IMR-90 (cell line): Measurements from ENCODE around the gene AGPS. TPM values are rescaled to one million over a fixed set of nuclear protein-coding genes. Genes with fewer than 3 reads are reported as not detected.
"Not testable (repeated sequence)": the region's sequence is repeated elsewhere in the genome, so short reads cannot be mapped to it uniquely, and the experiment has no call there.

Experiments used
- ATAC-seq: fragments of 200-7000 bp; cut with Tn5 transposase; 2 replicates; pipeline ENCODE4 v1.9.1; 2020; ENCODE audit warnings: low read depth, mild to moderate bottlenecking, moderate library complexity
- BruUV-seq: library from RNA; stranded (reverse); fragments of 400-500 nt; replicated peaks from 2 replicates; lab custom pipeline; 2021; lab: Mats Ljungman, UMichigan
- CTCF ChIA-PET: fragments of 300-600 bp; formaldehyde crosslinking; extraction: SDS; loops from one replicate; lab custom pipeline; 2021; ENCODE audit warnings: antibody characterized with exemption; lab: Yijun Ruan, JAX
- POLR2A ChIA-PET: fragments of 300-600 bp; sonication (Branson Sonifier 250); formaldehyde crosslinking; loops from one replicate; lab custom pipeline; 2022; ENCODE audit warnings: antibody characterized with exemption; ENCODE audit not compliant: unreplicated experiment; lab: Charles Lee
- DNase-seq: peaks from one replicate; pipeline ENCODE4 v3.0.0; 2013
- H2AFZ ChIP-seq: replicated peaks from 2 replicates; pipeline ENCODE3; 2013; ENCODE audit warnings: low read length, mild to moderate bottlenecking; ENCODE audit not compliant: poor library complexity
- H2AK5ac ChIP-seq: 2 replicates; pipeline ENCODE4 v1.6.1; 2013; ENCODE audit warnings: low read depth, low read length, inconsistent platforms
- H2AK9ac ChIP-seq: replicated peaks from 2 replicates; pipeline ENCODE3; 2013; ENCODE audit warnings: mild to moderate bottlenecking, low read depth, low read length, moderate library complexity; ENCODE audit not compliant: poor library complexity
- H2BK120ac ChIP-seq: 2 replicates; pipeline ENCODE4 v1.6.1; 2013; ENCODE audit warnings: low read depth, low read length, inconsistent platforms
- H2BK15ac ChIP-seq: 3 replicates; pipeline ENCODE4 v1.6.1; 2013; ENCODE audit warnings: low read depth, low read length, inconsistent platforms
- H2BK20ac ChIP-seq: 2 replicates; pipeline ENCODE4 v1.6.1; 2013; ENCODE audit warnings: low read depth, mild to moderate bottlenecking, inconsistent platforms, low read length, moderate library complexity
- H2BK5ac ChIP-seq: 2 replicates; pipeline ENCODE4 v1.6.1; 2013; ENCODE audit warnings: mild to moderate bottlenecking, low read depth, low read length, inconsistent platforms; ENCODE audit not compliant: poor library complexity, severe bottlenecking
- H3K14ac ChIP-seq: replicated peaks from 2 replicates; pipeline ENCODE4 v1.6.1; 2013; ENCODE audit warnings: low read depth, low read length, inconsistent platforms
- H3K18ac ChIP-seq: 2 replicates; pipeline ENCODE4 v1.6.1; 2013; ENCODE audit warnings: low read depth, low read length, control low read depth
- H3K23ac ChIP-seq: 2 replicates; pipeline ENCODE4 v1.6.1; 2013; ENCODE audit warnings: low read depth, low read length, inconsistent platforms
- H3K27ac ChIP-seq: 2 replicates; pipeline ENCODE4 v1.5.1; 2013; ENCODE audit warnings: mild to moderate bottlenecking, control low read depth, low read length; ENCODE audit not compliant: insufficient read depth
- H3K27me3 ChIP-seq: 2 replicates; pipeline ENCODE4 v1.6.1; 2013; ENCODE audit warnings: low read length; ENCODE audit not compliant: control insufficient read depth, insufficient read depth
- H3K36me3 ChIP-seq: 2 replicates; pipeline ENCODE4 v1.6.1; 2013; ENCODE audit warnings: low read length, mixed read lengths; ENCODE audit not compliant: control insufficient read depth, insufficient read depth
- H3K4ac ChIP-seq: 2 replicates; pipeline ENCODE4 v1.6.1; 2013; ENCODE audit warnings: low read depth, low read length, inconsistent platforms
- H3K4me1 ChIP-seq: 2 replicates; pipeline ENCODE4 v1.6.1; 2013; ENCODE audit warnings: low read length, mixed read lengths; ENCODE audit not compliant: control insufficient read depth, insufficient read depth
- H3K4me2 ChIP-seq: 2 replicates; pipeline ENCODE4 v1.6.1; 2013; ENCODE audit warnings: low read depth, mild to moderate bottlenecking, control low read depth, low read length, moderate library complexity
- H3K4me3 ChIP-seq: 2 replicates; pipeline ENCODE4 v1.5.1; 2013; ENCODE audit warnings: low read depth, mild to moderate bottlenecking, control low read depth, low read length, moderate library complexity; ENCODE audit not compliant: insufficient read depth
- H3K56ac ChIP-seq: 2 replicates; pipeline ENCODE4 v1.6.1; 2013; ENCODE audit warnings: low read length, inconsistent platforms; ENCODE audit not compliant: insufficient read depth; ENCODE audit errors: extremely low read depth
- H3K79me1 ChIP-seq, 2 experiments: 2 replicates each; pipeline ENCODE4 v1.6.1; 2013; ENCODE audit warnings: low read length in 2 of 2, inconsistent platforms in 1 of 2, low read depth in 1 of 2
- H3K9ac ChIP-seq: 2 replicates; pipeline ENCODE4 v1.6.1; 2013; ENCODE audit warnings: low read depth, low read length, control low read depth
- H3K9me1 ChIP-seq: 2 replicates; pipeline ENCODE4 v1.6.1; 2013; ENCODE audit warnings: low read length, inconsistent platforms; ENCODE audit not compliant: insufficient read depth
- H3K9me3 ChIP-seq: 2 replicates; pipeline ENCODE4 v1.6.1; 2013; ENCODE audit warnings: low read length; ENCODE audit not compliant: control insufficient read depth, insufficient read depth
- H4K20me1 ChIP-seq: 2 replicates; pipeline ENCODE4 v1.6.1; 2013; ENCODE audit warnings: low read length, inconsistent platforms; ENCODE audit not compliant: insufficient read depth
- H4K5ac ChIP-seq: 2 replicates; pipeline ENCODE4 v1.6.1; 2013; ENCODE audit warnings: mild to moderate bottlenecking, low read depth, low read length, control low read depth
- H4K8ac ChIP-seq, 2 experiments: 2 replicates each; pipeline ENCODE4 v1.6.1; 2013; ENCODE audit warnings: low read depth in 2 of 2, low read length in 2 of 2, control low read depth in 1 of 2, inconsistent platforms in 1 of 2
- H4K91ac ChIP-seq: 2 replicates; pipeline ENCODE4 v1.6.1; 2013; ENCODE audit warnings: low read depth, low read length, inconsistent platforms; ENCODE audit not compliant: insufficient read depth
- CEBPB ChIP-seq: IDR thresholded peaks from 2 replicates; pipeline ENCODE4 v1.6.1; 2012; ENCODE audit warnings: low read depth, low read length, improper control_type of control experiment
- MXI1 ChIP-seq: IDR thresholded peaks from 2 replicates; pipeline ENCODE4 v1.6.1; 2012; ENCODE audit warnings: low read depth, mild to moderate bottlenecking, low read length, moderate library complexity, borderline replicate concordance
- WGBS, 2 experiments: methylation state at CpG; one replicate each; pipeline versions ENCODE4 v1.1.5 to v1.1.7; 2013; ENCODE audit warnings: missing lambda C conversion rate in 2 of 2; ENCODE audit not compliant: insufficient read length in 1 of 2; ENCODE audit errors: extremely low coverage in 2 of 2; 5-methylcytosine and 5-hydroxymethylcytosine counted together
- dilution Hi-C: fragments of 300-500 bp; cut with HindIII; formaldehyde crosslinking; loops from one replicate; pipeline ENCODE4 v1.14.3; 2018; ENCODE audit warnings: low sequenced_read_pairs; ENCODE audit not compliant: unreplicated experiment
- in situ Hi-C: fragments of 300-500 bp; cut with MboI; formaldehyde crosslinking; loops from 3 replicates; pipeline ENCODE4 v1.14.3; 2019; ENCODE audit warnings: low sequenced_read_pairs, inconsistent platforms, mixed read lengths
- intact Hi-C: fragments of 100-400 bp; cut with micrococcal nuclease; formaldehyde crosslinking; loops from 2 replicates; pipeline ENCODE4 v1.10.0; 2022
- polyA plus RNA-seq, 3 experiments: library from polyadenylated mRNA; depleted of rRNA; stranded (reverse); fragments of >200 nt; gene quantifications; 2 replicates each; pipeline ENCODE4 v1.2.3, GENCODE V29; 2012; ENCODE audit warnings: low replicate concordance in 1 of 3
- total RNA-seq: library from RNA; depleted of rRNA; stranded (reverse); fragments of >200 nt; gene quantifications from 2 replicates; pipeline ENCODE4 v1.2.3, GENCODE V29; 2012

AGPS gene
- total and polyA plus RNA-seq, 2 of the 4 experiments (the other 2 are of a cell fraction) = 6.6 to 18.6 TPM

DNA sequence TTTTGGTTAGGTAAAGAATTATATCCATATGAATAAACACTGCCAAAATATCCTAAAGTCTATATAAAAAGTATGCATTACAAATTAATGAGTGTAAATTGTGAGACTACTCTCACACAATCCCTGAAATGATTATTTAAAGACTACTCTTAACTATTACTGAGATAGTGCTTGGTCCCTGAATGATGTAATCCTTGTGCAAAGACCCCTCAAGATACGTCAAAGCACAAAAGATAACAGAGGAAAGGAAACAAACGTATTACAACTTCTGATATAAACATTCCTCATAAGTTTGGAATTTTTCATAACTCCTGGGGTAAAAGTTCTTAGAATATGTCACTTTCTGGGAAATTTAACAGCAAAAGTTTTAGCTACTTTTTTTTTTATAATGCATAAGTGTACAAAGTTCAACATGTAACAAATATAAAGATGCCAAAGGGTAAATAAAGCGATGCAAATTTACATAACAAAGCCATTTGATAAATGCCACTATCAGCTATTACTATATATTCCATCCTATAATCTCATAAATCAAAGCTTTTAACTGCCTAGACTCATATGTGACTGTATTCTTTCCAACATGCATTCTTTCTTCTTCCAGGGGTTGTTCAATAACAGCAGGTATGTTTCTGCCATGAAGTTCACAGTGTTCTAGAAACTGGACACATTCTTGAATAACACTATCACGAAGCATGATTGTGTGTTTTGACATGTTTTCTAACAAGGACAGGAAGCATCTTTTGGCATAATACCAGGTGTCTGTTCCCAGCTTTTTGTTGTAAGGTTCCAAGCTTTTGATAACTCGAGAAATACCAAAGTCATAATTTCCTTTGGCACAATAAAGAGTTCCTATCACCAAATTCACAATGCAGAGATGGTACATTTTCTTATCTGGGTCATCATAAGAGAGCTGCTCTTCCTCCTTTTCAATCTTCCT, 158.0 kb downstream of the AGPS start:
- Histone ChIP-seq H3K9me1 (peaks cover 4% of the 10 kb centered on the region; the same call in 1 of the 2 replicates), H2AK5ac (no peak overlapping the region), H2AFZ (no peak overlapping the region), H2BK5ac (no peak overlapping the region), H3K9ac (no peak overlapping the region), H2BK20ac (no peak overlapping the region), H3K27me3 (no peaks in the 10 kb centered on the region), H4K8ac (no peak overlapping the region), H3K14ac (no peak overlapping the region), H4K5ac (no peak overlapping the region), H3K23ac (no peak overlapping the region), H3K4me1 (no peaks in the 10 kb centered on the region), H2BK120ac (no peak overlapping the region), H3K79me1 (0 out of 4 replicates have a peak, but pooled peaks cover 0 to 4% of the 10 kb centered on the region in 2 experiments), H4K91ac (no peak overlapping the region), H3K9me3 (no peaks in the 10 kb centered on the region), H2BK15ac (no peak overlapping the region), H3K56ac (no peak overlapping the region), H2AK9ac (no peak overlapping the region), H4K20me1 (no peaks in the 10 kb centered on the region), H3K4me3 (no peak overlapping the region), H3K27ac (no peak overlapping the region), H3K4ac (no peak overlapping the region), H3K18ac (no peak overlapping the region), H3K4me2 (no peak overlapping the region), H3K36me3 (no peaks in the 10 kb centered on the region)
- WGBS, 2 experiments = no CpG with 5 or more reads among the region's 5 CpGs
- DNase-seq (peak; percentile 65), ATAC-seq (no peak)
- TF ChIP-seq MXI1 (no peak), CEBPB (peak; percentile 72)
- ChIA-PET POLR2A (no interaction called here), CTCF (interaction anchor here (0.5 kb wide), 1 partner anchor 380 kb away, joined by 4 read pairs; no protein-coding TSS in a partner anchor)
- intact Hi-C loops (loop anchor here (5.0 kb wide), 2 partner anchors 67 to 213 kb away; a partner anchor contains a TSS), in situ Hi-C loops (no loop called here), dilution Hi-C loops (no loop called here)
- BruUV-seq = TSS peak; percentile 45

- H3K9ac ChIP-seq, H2AK9ac ChIP-seq, H4K20me1 ChIP-seq, H2BK20ac ChIP-seq, H3K18ac ChIP-seq, in situ Hi-C loops, H3K9me1 ChIP-seq, dilution Hi-C loops, H3K4me3 ChIP-seq, H3K9me3 ChIP-seq, H4K5ac ChIP-seq, H2BK5ac ChIP-seq, H3K27me3 ChIP-seq, DNase-seq, BruUV-seq, H3K4me2 ChIP-seq, H3K4me1 ChIP-seq, H3K14ac ChIP-seq, H2BK120ac ChIP-seq, POLR2A ChIA-PET, ATAC-seq, H4K91ac ChIP-seq, H3K27ac ChIP-seq, H2BK15ac ChIP-seq, H3K4ac ChIP-seq, H3K56ac ChIP-seq, H3K36me3 ChIP-seq, H2AFZ ChIP-seq, H3K23ac ChIP-seq, H4K8ac ChIP-seq, H3K79me1 ChIP-seq, CTCF ChIA-PET, H2AK5ac ChIP-seq: not testable (repeated sequence)
- no CpG with 5 or more reads among the region's 4 CpGs for WGBS, 2 experiments
- intact Hi-C loops = loop anchor here (5.0 kb wide), 2 partner anchors 66 to 214 kb away; a partner anchor contains a TSS
These were observed 158.8 kb downstream of the AGPS start for GRCh38 chr2:177551360-177551759.
